Body of pancreas (tissue), 4 donors: ENCODE measurements around the gene IFRD2. TPM values are rescaled to one million over a fixed set of nuclear protein-coding genes. Genes with fewer than 3 reads are reported as not detected.
A peak's percentile ranks its signal among the peaks of the same experiment; 100 is the strongest.

Experiments
- ATAC-seq: fragments of 150-250 bp; one replicate; pipeline ENCODE4 v1.9.1; 2016
- DNase-seq, 4 donors: peaks; one replicate each; pipeline ENCODE4 v3.0.0-alpha.2; 2019
- H3K27ac ChIP-seq, 4 donors: fragments of 200-600 bp; sonication (generic); 1 replicate in 3 of 4; 2 replicates in 1 of 4; pipeline versions ENCODE4 v1.5.1 to v1.6.1; 2016 to 2019; ENCODE audit warnings: mild to moderate bottlenecking in 1 of 4, mixed read lengths in 1 of 4, moderate library complexity in 1 of 4
- H3K27me3 ChIP-seq, 2 donors: fragments of 200-600 bp; sonication (generic); one replicate each; pipeline ENCODE4 v1.6.0; 2016; ENCODE audit warnings: mild to moderate bottlenecking in 1 of 2
- H3K36me3 ChIP-seq, 2 donors: fragments of 200-600 bp; sonication (generic); replicated peaks in 1 of 2; 2 replicates each; pipeline ENCODE4 v1.5.1; 2016; ENCODE audit warnings: low read depth in 2 of 2; ENCODE audit not compliant: insufficient read depth in 1 of 2
- H3K4me1 ChIP-seq: fragments of 200-600 bp; sonication (generic); one replicate; pipeline ENCODE4 v1.6.0; 2016
- H3K4me3 ChIP-seq, 2 donors: fragments of 200-600 bp; sonication (generic); 1 replicate in 1 of 2; 2 replicates in 1 of 2; pipeline ENCODE4 v1.5.1; 2016 to 2019
- H3K9me3 ChIP-seq, 3 donors: fragments of 200-600 bp; sonication (generic); 1 replicate in 2 of 3; 2 replicates in 1 of 3; pipeline ENCODE4 v1.5.1; 2016
- CTCF ChIP-seq, 7 experiments: fragments of 450-650 bp in 4 of 7; fragments of 200-600 bp in 3 of 7; sonication (generic) in 3 of 7; IDR thresholded peaks; one replicate each; pipeline ENCODE4 v1.5.1; 2016 to 2019; ENCODE audit warnings: antibody characterized with exemption in 7 of 7
- POLR2A ChIP-seq, 3 donors: fragments of 450-650 bp; IDR thresholded peaks; one replicate each; pipeline ENCODE4 v1.6.1; 2016; ENCODE audit warnings: antibody characterized with exemption in 3 of 3, mild to moderate bottlenecking in 2 of 3
- WGBS, 2 donors: methylation state at CpG; one replicate each; pipeline ENCODE4 v1.1.5; 2017; 5-methylcytosine and 5-hydroxymethylcytosine counted together
- intact Hi-C: fragments of 100-400 bp; cut with DNase I; formaldehyde crosslinking; loops from one replicate; pipeline ENCODE4 v1.15.1; 2023
- total RNA-seq, 2 donors: library from RNA; depleted of rRNA; stranded (reverse); fragments of >200 nt; gene quantifications; one replicate each; pipeline ENCODE4 v1.1.0, GENCODE V29; 2016

IFRD2 gene
- total RNA-seq, 2 donors from 2014 or later, result 75.8 to 103 TPM

DNA sequence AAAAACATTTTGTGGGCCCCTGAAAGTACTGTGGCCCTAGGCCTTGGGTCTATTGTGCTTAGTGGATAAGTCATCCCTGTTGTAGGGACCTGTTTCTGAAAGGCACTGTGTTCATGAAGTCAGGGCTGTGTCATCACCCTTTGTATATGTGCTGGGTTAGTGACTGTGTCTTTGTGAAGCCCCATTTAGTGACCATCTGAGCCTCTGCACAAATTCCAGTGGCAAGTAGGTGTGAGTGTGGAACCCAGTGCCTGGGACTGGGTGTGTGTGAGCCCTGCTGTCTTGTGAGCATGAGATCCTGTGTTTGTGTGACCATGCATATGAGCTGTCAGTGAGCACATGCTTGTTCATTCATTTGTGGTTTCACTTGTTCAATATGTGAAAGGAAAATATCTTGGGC is 12.4 kb upstream of the IFRD2 start:
- no peak for ATAC-seq
- Histone ChIP-seq H3K9me3 (no peaks in the 10 kb centered on the region), H3K27me3 (no peaks in the 10 kb centered on the region), H3K4me3 (no peak overlapping the region), H3K27ac (no peak overlapping the region), H3K36me3 (no peaks in the 10 kb centered on the region), H3K4me1 (peaks cover 44% of the 10 kb centered on the region)
- no peak for DNase-seq
- intact Hi-C loops, result no loop called here
- no peak for TF ChIP-seq POLR2A (IDR thresholded peaks at IDR 0.05)
- no peak for TF ChIP-seq CTCF (IDR thresholded peaks at IDR 0.05)

GRCh38 chr3:50303013-50303815 is 11.0 kb upstream of the IFRD2 start, which contains the start of gene HYAL1:
HYAL1 (minus strand) TSS chr3:50303574; CDS start chr3:50302956, 618 bp downstream.
- peak; percentile 68 to 79 (median 76) for DNase-seq
- H3K4me1 ChIP-seq, result peaks cover 46% of the 10 kb centered on the region

DNA sequence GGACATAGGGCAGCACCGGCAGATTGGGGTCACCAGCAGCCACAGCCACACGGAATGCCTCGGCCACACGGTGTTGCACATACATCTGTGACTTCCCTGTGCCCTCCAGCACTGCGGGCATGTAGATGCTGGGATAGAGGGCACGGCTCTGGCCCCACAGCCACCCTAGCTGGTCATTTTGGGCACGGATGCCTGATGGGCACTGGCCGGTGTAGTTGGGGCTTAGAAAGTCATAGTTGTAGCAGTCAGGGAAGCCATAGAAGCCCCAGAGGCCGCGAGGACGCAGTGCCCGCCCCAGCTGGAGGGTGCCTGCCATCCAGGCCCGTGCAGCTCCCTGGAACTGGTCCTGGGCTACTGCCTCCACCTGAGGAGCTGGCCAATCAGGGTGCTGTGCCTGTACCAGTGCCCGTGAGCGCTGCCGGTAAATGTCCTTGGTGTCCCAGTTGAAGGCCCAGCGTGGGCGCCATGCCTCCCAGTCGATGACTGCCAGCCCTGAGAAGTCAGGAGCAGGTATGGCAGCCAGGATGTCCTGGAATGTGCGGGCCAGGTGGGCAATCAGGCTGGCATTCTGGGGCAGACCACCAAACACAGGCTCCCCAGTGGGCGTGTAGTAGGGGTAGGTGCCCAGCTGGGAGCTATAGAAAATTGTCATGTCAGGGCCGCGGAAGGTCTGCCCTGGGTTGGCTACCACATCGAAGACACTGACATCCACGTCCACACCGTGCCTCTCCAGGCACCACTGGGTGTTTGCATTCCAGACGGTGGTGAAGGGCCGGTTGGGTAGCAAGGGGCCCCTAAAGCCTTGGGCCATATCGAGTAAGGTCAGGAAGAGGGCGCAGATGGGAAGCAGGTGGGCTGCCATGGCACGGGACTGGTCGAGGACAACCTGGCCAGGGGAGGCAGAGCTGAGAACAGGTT is 10.1 kb upstream of the IFRD2 start:
- TF ChIP-seq CTCF (IDR thresholded peaks at IDR 0.05) (no peak), POLR2A (IDR thresholded peaks at IDR 0.05) (no peak)
- intact Hi-C loops, result no loop called here
- no peaks in the 10 kb centered on the region for H3K9me3 ChIP-seq
- no peaks in the 10 kb centered on the region for H3K27me3 ChIP-seq
- DNase-seq (no peak), ATAC-seq (no peak)
- peaks cover 55% of the 10 kb centered on the region for H3K4me1 ChIP-seq
- 81 to 85% methylated on average over 4 to 32 of the region's 32 CpGs for WGBS, 2 donors
- H3K27ac ChIP-seq, result peak overlapping the region; percentile 55 to 88 (median 86)
- no peak overlapping the region for H3K4me3 ChIP-seq
- H3K36me3 ChIP-seq, result no peaks in the 10 kb centered on the region

More at GRCh38 chr3:50303013-50303815, 11.0 kb upstream of the IFRD2 start, which contains the start of gene HYAL1:
- Histone ChIP-seq H3K4me3 (no peak within 1 kb of the TSS), H3K27me3 (no peaks in the 10 kb centered on the region), H3K27ac (peak within 1 kb of the TSS; percentile 55 to 88 (median 86)), H3K36me3 (no peaks in the 10 kb centered on the region), H3K9me3 (no peaks in the 10 kb centered on the region)
- TF ChIP-seq POLR2A (IDR thresholded peaks at IDR 0.05) (peak; percentile 23 to 77 (median 66)), CTCF (IDR thresholded peaks at IDR 0.05) (peak in 4 of 7 experiments; percentile 21 to 34 (median 27))
- ATAC-seq, result peak; percentile 16
- WGBS, 2 donors, result 57 to 100% methylated on average over 1 to 14 of the region's 14 CpGs
- intact Hi-C loops, result no loop called here

- no peaks in the 10 kb centered on the region for H3K36me3 ChIP-seq
- no peaks in the 10 kb centered on the region for H3K9me3 ChIP-seq
- intact Hi-C loops, result no loop called here
- ATAC-seq (no peak), DNase-seq (no peak)
- H3K27me3 ChIP-seq, result no peaks in the 10 kb centered on the region
- TF ChIP-seq POLR2A (IDR thresholded peaks at IDR 0.05) (no peak), CTCF (IDR thresholded peaks at IDR 0.05) (no peak)
- no peak overlapping the region for H3K4me3 ChIP-seq
- peaks cover 58% of the 10 kb centered on the region for H3K4me1 ChIP-seq
- peak overlapping the region; percentile 65 to 91 (median 85) for H3K27ac ChIP-seq
- 95 to 96% methylated on average over 4 to 6 of the region's 6 CpGs for WGBS, 2 donors
Measured at GRCh38 chr3:50300681-50301254, 8.5 kb upstream of the IFRD2 start.
